ENCODE results near the gene PRAF2. TPM values are rescaled to one million over a fixed set of nuclear protein-coding genes. Genes with fewer than 3 reads are reported as not detected.

Gene PRAF2
- total and polyA plus RNA-seq, 2 of the 13 experiments (the other 11 are each of a cell fraction or from before 2014, with no cell fraction given), result 0.33 to 2.6 TPM

- TF ChIP-seq ZNF883 (CRISPR knock-in tag; IDR thresholded peaks at IDR 0.05; ENCODE audit: not compliant biosample characterization) (no peak), MXD3 (CRISPR knock-in tag; IDR thresholded peaks at IDR 0.05) (no peak), ZNF703 (CRISPR knock-in tag; IDR thresholded peaks at IDR 0.05; ENCODE audit: borderline replicate concordance) (no peak), CHCHD3 (CRISPR knock-in tag; IDR thresholded peaks at IDR 0.05) (no peak), ZNF333 (CRISPR knock-in tag; IDR thresholded peaks at IDR 0.05; ENCODE audit: borderline replicate concordance) (no peak), BATF2 (CRISPR knock-in tag; IDR thresholded peaks at IDR 0.05) (no peak), ZNF276 (CRISPR knock-in tag; IDR thresholded peaks at IDR 0.05; ENCODE audit: low read depth) (no peak), KDM3A (CRISPR knock-in tag; IDR thresholded peaks at IDR 0.05; ENCODE audit: low read depth) (no peak), ZNF709 (CRISPR knock-in tag; IDR thresholded peaks at IDR 0.05) (no peak), DR1 (CRISPR knock-in tag; IDR thresholded peaks at IDR 0.05) (peak; percentile 80), KLF11 (CRISPR knock-in tag; IDR thresholded peaks at IDR 0.05) (no peak), YEATS4 (CRISPR knock-in tag; IDR thresholded peaks at IDR 0.05; ENCODE audit: borderline replicate concordance) (peak; percentile 64), HIVEP1 (CRISPR knock-in tag; IDR thresholded peaks at IDR 0.05) (no peak), ZNF34 (CRISPR knock-in tag; IDR thresholded peaks at IDR 0.05; ENCODE audit: borderline replicate concordance) (no peak), SALL2 (CRISPR knock-in tag; IDR thresholded peaks at IDR 0.05) (no peak), AGO2 (optimal IDR thresholded peaks at IDR 0.05; ENCODE audit: low read depth, low read length) (peak; percentile 93)
- TF ChIP-seq, protein P1, sequence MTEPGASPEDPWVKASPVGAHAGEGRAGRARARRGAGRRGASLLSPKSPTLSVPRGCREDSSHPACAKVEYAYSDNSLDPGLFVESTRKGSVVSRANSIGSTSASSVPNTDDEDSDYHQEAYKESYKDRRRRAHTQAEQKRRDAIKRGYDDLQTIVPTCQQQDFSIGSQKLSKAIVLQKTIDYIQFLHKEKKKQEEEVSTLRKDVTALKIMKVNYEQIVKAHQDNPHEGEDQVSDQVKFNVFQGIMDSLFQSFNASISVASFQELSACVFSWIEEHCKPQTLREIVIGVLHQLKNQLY (CRISPR knock-in tag; IDR thresholded peaks at IDR 0.05), result no peak
- TF ChIP-seq, protein P2, sequence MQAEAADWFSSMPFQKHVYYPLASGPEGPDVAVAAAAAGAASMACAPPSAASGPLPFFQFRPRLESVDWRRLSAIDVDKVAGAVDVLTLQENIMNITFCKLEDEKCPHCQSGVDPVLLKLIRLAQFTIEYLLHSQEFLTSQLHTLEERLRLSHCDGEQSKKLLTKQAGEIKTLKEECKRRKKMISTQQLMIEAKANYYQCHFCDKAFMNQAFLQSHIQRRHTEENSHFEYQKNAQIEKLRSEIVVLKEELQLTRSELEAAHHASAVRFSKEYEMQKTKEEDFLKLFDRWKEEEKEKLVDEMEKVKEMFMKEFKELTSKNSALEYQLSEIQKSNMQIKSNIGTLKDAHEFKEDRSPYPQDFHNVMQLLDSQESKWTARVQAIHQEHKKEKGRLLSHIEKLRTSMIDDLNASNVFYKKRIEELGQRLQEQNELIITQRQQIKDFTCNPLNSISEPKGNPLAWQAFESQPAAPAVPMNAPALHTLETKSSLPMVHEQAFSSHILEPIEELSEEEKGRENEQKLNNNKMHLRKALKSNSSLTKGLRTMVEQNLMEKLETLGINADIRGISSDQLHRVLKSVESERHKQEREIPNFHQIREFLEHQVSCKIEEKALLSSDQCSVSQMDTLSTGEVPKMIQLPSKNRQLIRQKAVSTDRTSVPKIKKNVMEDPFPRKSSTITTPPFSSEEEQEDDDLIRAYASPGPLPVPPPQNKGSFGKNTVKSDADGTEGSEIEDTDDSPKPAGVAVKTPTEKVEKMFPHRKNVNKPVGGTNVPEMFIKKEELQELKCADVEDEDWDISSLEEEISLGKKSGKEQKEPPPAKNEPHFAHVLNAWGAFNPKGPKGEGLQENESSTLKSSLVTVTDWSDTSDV (CRISPR knock-in tag; IDR thresholded peaks at IDR 0.05), result no peak
- TF ChIP-seq, protein P3, sequence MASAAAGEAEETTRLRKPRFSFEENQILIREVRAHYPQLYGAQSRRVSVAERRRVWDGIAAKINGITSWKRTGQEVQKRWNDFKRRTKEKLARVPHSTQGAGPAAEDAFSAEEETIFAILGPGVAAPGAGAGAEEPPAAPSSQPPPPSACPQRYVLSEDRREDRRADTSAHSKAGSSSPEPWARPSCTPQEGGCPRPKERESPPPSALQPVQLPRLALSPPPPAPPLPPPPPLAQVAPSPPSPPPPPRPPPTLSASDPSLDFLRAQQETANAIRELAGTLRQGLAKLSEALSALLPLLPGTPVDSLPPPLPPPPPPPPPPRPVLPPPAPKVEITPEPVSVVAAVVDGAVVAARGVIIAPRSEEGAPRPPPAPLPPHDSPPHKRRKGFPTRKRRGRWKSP (CRISPR knock-in tag; IDR thresholded peaks at IDR 0.05), result no peak
- TF ChIP-seq, protein P4, sequence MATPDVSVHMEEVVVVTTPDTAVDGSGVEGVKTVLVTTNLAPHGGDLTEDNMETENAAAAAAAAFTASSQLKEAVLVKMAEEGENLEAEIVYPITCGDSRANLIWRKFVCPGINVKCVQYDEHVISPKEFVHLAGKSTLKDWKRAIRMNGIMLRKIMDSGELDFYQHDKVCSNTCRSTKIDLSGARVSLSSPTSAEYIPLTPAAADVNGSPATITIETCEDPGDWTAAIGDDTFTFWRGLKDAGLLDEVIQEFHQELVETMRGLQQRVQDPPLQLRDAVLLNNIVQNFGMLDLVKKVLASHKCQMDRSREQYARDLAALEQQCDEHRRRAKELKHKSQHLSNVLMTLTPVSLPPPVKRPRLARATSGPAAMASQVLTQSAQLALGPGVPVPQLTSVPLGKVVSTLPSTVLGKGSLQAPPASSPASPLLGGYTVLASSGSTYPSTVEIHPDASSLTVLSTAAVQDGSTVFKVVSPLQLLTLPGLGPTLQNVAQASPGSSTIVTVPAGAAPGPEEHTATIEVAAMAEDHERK (CRISPR knock-in tag; IDR thresholded peaks at IDR 0.05; ENCODE audit: low read depth), result no peak
These were observed 27.2 kb upstream of the PRAF2 start (continued) for GRCh38 chrX:49100704-49101628.
